Measurements from ENCODE around the gene TAOK2.

The TAOK2 gene

GRCh38 chr16:29963021-29963743 lies 10.5 kb upstream of the TAOK2 start:
- DNase-seq, result no peak

- DNase-seq, result no peak
These were observed 5.5 kb upstream of the TAOK2 start for GRCh38 chr16:29968205-29968604.

- DNase-seq, result no peak
These were observed 2.4 kb upstream of the TAOK2 start for GRCh38 chr16:29971304-29971703.

GRCh38 chr16:29972500-29972899 lies 1.2 kb upstream of the TAOK2 start:
- DNase-seq, result no peak

GRCh38 chr16:29972992-29973383 lies 680 bp upstream of the TAOK2 start:
- no peak for DNase-seq

GRCh38 chr16:29974291-29975133 lies 844 bp downstream of the TAOK2 start:
- no peak for DNase-seq

GRCh38 chr16:29975134-29975538 lies 1.5 kb downstream of the TAOK2 start:
- no peak for DNase-seq

GRCh38 chr16:29975811-29976511 lies 2.3 kb downstream of the TAOK2 start:
- DNase-seq, result no peak

GRCh38 chr16:29977063-29977825 lies 3.6 kb downstream of the TAOK2 start:
- DNase-seq, result no peak

- no peak for DNase-seq
These were observed 4.4 kb downstream of the TAOK2 start for GRCh38 chr16:29978081-29978480.

GRCh38 chr16:29978564-29979270 lies 5.0 kb downstream of the TAOK2 start:
- DNase-seq, result no peak

- no peak for DNase-seq
These were observed 9.1 kb downstream of the TAOK2 start for GRCh38 chr16:29982560-29983419.

GRCh38 chr16:29983420-29984136 lies 9.9 kb downstream of the TAOK2 start:
- DNase-seq, result no peak

GRCh38 chr16:29984137-29984763 lies 10.6 kb downstream of the TAOK2 start:
- no peak for DNase-seq

- no peak for DNase-seq
These were observed 11.1 kb downstream of the TAOK2 start for GRCh38 chr16:29984764-29985147.

- no peak for DNase-seq
These were observed 11.7 kb downstream of the TAOK2 start for GRCh38 chr16:29985271-29985811.

- no peak for DNase-seq
These were observed 12.6 kb downstream of the TAOK2 start for GRCh38 chr16:29986231-29986630.

- no peak for DNase-seq
These were observed 13.3 kb downstream of the TAOK2 start for GRCh38 chr16:29986931-29987330.

GRCh38 chr16:29987371-29988085 lies 13.9 kb downstream of the TAOK2 start:
- DNase-seq, result no peak
